ENCODE measurements around the gene SPATS2. TPM values are rescaled to one million over a fixed set of nuclear protein-coding genes. Genes with fewer than 3 reads are reported as not detected.

Gene SPATS2
- total RNA-seq, 1 donor from 2014 or later = 43.9 TPM

- peaks cover 9% of the 10 kb centered on the region for H3K4me1 Mint-ChIP-seq (ENCODE audit: low read depth, unreplicated experiment)
- H3K9me3 Mint-ChIP-seq (ENCODE audit: unreplicated experiment) = peaks cover 11% of the 10 kb centered on the region
- H3K27ac Mint-ChIP-seq (ENCODE audit: unreplicated experiment) = no peak overlapping the region
- TF ChIP-seq CTCF (IDR thresholded peaks at IDR 0.05; ENCODE audit: partially characterized antibody, unreplicated experiment) = no peak
- H3K4me3 Mint-ChIP-seq (ENCODE audit: unreplicated experiment) = no peak overlapping the region
- no peaks in the 10 kb centered on the region for H3K36me3 Mint-ChIP-seq (ENCODE audit: unreplicated experiment)
- no peak for DNase-seq
- peaks cover 13% of the 10 kb centered on the region for H3K27me3 Mint-ChIP-seq (ENCODE audit: unreplicated experiment)
Measured at GRCh38 chr12:49364989-49365388, 2.3 kb upstream of the SPATS2 start.

DNA sequence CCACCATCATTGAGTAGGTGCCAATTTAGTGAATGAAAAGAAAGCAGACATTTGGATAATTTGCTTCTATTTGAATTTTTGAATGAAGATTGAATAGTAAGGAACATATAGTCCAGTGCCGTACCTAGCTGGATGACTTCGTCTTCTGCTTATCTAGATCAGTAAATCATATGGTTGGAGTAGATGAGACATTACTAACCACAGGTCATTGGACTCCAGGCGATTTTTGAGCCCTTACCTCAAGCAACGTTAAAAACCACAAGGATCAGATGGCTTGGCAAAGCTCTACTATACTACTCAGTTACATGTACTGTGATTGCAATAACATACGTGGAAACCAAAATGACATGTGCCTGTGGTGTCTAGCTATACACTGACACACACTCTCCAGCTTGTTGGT, 1.7 kb upstream of the SPATS2 start:
- Mint-ChIP-seq H3K4me1 (ENCODE audit: low read depth, unreplicated experiment) (peaks cover 10% of the 10 kb centered on the region), H3K4me3 (ENCODE audit: unreplicated experiment) (peak overlapping the region; percentile 16)
- no peak for TF ChIP-seq CTCF (IDR thresholded peaks at IDR 0.05; ENCODE audit: partially characterized antibody, unreplicated experiment)

DNA sequence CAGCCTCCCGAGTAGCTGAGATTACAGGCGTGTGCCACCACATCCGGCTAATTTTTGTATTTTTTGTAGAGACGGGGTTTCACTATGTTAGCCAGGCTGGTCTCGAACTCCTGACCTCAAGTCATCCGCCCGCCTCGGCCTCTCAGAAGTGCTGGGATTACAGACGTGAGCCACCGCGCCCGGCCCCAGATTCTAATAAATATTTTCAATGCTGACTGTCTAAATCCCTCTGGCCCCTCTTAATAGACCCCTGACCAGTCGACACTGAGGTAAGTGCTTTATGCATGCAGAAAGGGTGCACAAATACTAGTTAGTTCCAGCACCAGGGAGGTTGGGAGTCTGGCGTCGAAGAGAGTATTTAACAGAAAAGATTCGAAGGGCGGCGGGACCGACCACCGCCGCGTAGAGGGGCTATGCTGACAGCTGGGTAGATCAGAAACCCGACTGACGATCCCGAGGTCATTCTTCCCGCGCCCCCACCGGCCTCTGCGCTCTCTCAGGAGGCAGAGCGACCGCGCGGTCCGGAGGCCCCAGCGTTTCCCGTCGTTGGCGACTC, 1.1 kb upstream of the SPATS2 start:
- peak; percentile 76 for DNase-seq
- H3K4me1 Mint-ChIP-seq (ENCODE audit: low read depth, unreplicated experiment) = peaks cover 10% of the 10 kb centered on the region
- peak overlapping the region; percentile 96 for H3K27ac Mint-ChIP-seq (ENCODE audit: unreplicated experiment)
- H3K36me3 Mint-ChIP-seq (ENCODE audit: unreplicated experiment) = no peaks in the 10 kb centered on the region
- H3K27me3 Mint-ChIP-seq (ENCODE audit: unreplicated experiment) = peaks cover 13% of the 10 kb centered on the region
- peaks cover 11% of the 10 kb centered on the region for H3K9me3 Mint-ChIP-seq (ENCODE audit: unreplicated experiment)
- TF ChIP-seq CTCF (IDR thresholded peaks at IDR 0.05; ENCODE audit: partially characterized antibody, unreplicated experiment) = no peak
- H3K4me3 Mint-ChIP-seq (ENCODE audit: unreplicated experiment) = peak overlapping the region; percentile 90

More for the DNA sequence above, 1.7 kb upstream of the SPATS2 start:
- no peak for DNase-seq
- Mint-ChIP-seq H3K27ac (ENCODE audit: unreplicated experiment) (no peak overlapping the region), H3K27me3 (ENCODE audit: unreplicated experiment) (peaks cover 13% of the 10 kb centered on the region), H3K9me3 (ENCODE audit: unreplicated experiment) (peaks cover 11% of the 10 kb centered on the region), H3K36me3 (ENCODE audit: unreplicated experiment) (no peaks in the 10 kb centered on the region)

DNA sequence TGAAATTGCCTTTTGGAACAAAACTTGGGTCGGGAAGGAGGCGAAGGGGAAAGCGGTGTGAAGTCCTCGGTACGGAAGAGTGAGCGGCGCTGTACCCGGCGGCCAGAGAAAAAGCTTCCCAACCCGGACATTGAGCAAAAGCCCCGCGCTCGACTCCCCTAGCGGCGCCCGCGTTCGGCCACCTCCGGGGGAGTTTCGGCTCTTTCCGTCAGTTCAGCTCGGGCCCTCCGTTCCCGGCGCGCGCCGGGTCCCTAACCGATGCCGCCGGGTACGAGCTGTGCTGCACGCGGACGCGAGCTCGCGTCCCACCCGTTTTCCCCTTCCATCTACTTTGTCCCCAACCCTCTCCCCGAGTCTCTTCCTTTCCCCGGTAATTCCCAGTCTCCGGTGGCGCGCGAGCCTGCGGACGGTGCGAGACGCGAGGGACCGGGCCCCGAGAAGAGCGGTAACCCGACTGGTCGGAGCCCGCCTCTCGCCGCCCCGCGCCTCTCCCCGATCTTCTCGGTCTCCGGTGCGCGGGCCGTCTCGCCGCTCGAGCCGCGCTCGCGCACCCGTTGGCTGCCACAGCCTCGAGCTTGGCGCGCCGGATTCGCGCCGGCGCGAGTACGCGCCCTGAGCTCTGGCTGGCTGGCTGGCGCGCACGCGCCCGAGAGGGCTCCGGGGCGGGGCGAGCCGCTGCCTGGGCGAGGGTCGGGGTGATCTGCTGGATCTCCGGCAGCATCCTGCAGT, 446 bp upstream of the SPATS2 start:
- TF ChIP-seq CTCF (IDR thresholded peaks at IDR 0.05; ENCODE audit: partially characterized antibody, unreplicated experiment) = no peak
- Mint-ChIP-seq H3K4me1 (ENCODE audit: low read depth, unreplicated experiment) (peaks cover 12% of the 10 kb centered on the region), H3K9me3 (ENCODE audit: unreplicated experiment) (peaks cover 11% of the 10 kb centered on the region), H3K27me3 (ENCODE audit: unreplicated experiment) (peaks cover 13% of the 10 kb centered on the region), H3K4me3 (ENCODE audit: unreplicated experiment) (peak overlapping the region; percentile 99), H3K36me3 (ENCODE audit: unreplicated experiment) (no peaks in the 10 kb centered on the region), H3K27ac (ENCODE audit: unreplicated experiment) (peak overlapping the region; percentile 96)
- peak; percentile 95 for DNase-seq

- H3K27ac Mint-ChIP-seq (ENCODE audit: unreplicated experiment) = peak overlapping the region; percentile 95
Measured at GRCh38 chr12:49368240-49368600, 958 bp downstream of the SPATS2 start.

More at GRCh38 chr12:49368240-49368600, 958 bp downstream of the SPATS2 start:
- Mint-ChIP-seq H3K27me3 (ENCODE audit: unreplicated experiment) (peaks cover 13% of the 10 kb centered on the region), H3K4me3 (ENCODE audit: unreplicated experiment) (peak overlapping the region; percentile 99), H3K36me3 (ENCODE audit: unreplicated experiment) (no peaks in the 10 kb centered on the region), H3K4me1 (ENCODE audit: low read depth, unreplicated experiment) (peaks cover 12% of the 10 kb centered on the region), H3K9me3 (ENCODE audit: unreplicated experiment) (peaks cover 11% of the 10 kb centered on the region)
- TF ChIP-seq CTCF (IDR thresholded peaks at IDR 0.05; ENCODE audit: partially characterized antibody, unreplicated experiment) = no peak
- no peak for DNase-seq
